Embryonic facial prominence (tissue), 1 donor: Measurements from ENCODE around the gene BMP8A.
A peak's percentile ranks its signal among the peaks of the same experiment; 100 is the strongest.
"Not testable (repeated sequence)": the region's sequence is repeated elsewhere in the genome, so short reads cannot be mapped to it uniquely, and the experiment has no call there.

Source experiments
- DNase-seq: peaks from one replicate; pipeline ENCODE4 v3.0.0-alpha.2; 2016; ENCODE audit errors: extremely low spot score

The BMP8A gene

GRCh38 chr1:39491146-39491921 is at the start of gene BMP8A:
Gene BMP8A (plus strand): TSS chr1:39491636. CDS start chr1:39491992, 356 bp downstream.
- no peak for DNase-seq

- no peak for DNase-seq
Observed at GRCh38 chr1:39441797-39442196, 49.6 kb upstream of the BMP8A start.

- DNase-seq, result no peak
Observed at GRCh38 chr1:39445573-39445972, 45.9 kb upstream of the BMP8A start.

GRCh38 chr1:39446986-39447567 is 44.4 kb upstream of the BMP8A start:
- DNase-seq, result no peak

GRCh38 chr1:39450041-39450440 is 41.4 kb upstream of the BMP8A start:
- DNase-seq, result not testable (repeated sequence)

GRCh38 chr1:39450956-39451606 is 40.4 kb upstream of the BMP8A start:
- no peak for DNase-seq

GRCh38 chr1:39452081-39452480 is 39.4 kb upstream of the BMP8A start:
- no peak for DNase-seq

GRCh38 chr1:39452540-39452939 is 38.9 kb upstream of the BMP8A start:
- no peak for DNase-seq

- no peak for DNase-seq
Observed at GRCh38 chr1:39453603-39454002, 37.8 kb upstream of the BMP8A start.

- no peak for DNase-seq
Observed at GRCh38 chr1:39458991-39459390, 32.4 kb upstream of the BMP8A start.

GRCh38 chr1:39462074-39462473 is 29.4 kb upstream of the BMP8A start:
- DNase-seq, result no peak

GRCh38 chr1:39466413-39467107 is 24.9 kb upstream of the BMP8A start:
- no peak for DNase-seq

- DNase-seq, result peak; percentile 20
Observed at GRCh38 chr1:39467108-39467720, 24.2 kb upstream of the BMP8A start.

- no peak for DNase-seq
Observed at GRCh38 chr1:39469150-39469549, 22.3 kb upstream of the BMP8A start.

GRCh38 chr1:39470040-39470439 is 21.4 kb upstream of the BMP8A start:
- DNase-seq, result no peak

- no peak for DNase-seq
Observed at GRCh38 chr1:39472826-39473225, 18.6 kb upstream of the BMP8A start.

- no peak for DNase-seq
Observed at GRCh38 chr1:39473324-39473723, 18.1 kb upstream of the BMP8A start.

- DNase-seq, result no peak
Observed at GRCh38 chr1:39474810-39475209, 16.6 kb upstream of the BMP8A start.

- DNase-seq, result not testable (repeated sequence)
Observed at GRCh38 chr1:39475551-39475950, 15.9 kb upstream of the BMP8A start.

GRCh38 chr1:39478126-39478915 is 13.1 kb upstream of the BMP8A start:
- no peak for DNase-seq

GRCh38 chr1:39481289-39481688 is 10.1 kb upstream of the BMP8A start:
- no peak for DNase-seq
